HEK293 (cell line): ENCODE measurements around the gene UGT1A7.

Experiments
- PRDM1 ChIP-seq: fragments of 450-650 bp; formaldehyde crosslinking; IDR thresholded peaks from 2 replicates; pipeline ENCODE4; 2016; ENCODE audit warnings: missing biosample characterization, missing genetic modification characterization
- ZBTB48 ChIP-seq: fragments of 450-650 bp; formaldehyde crosslinking; IDR thresholded peaks from 2 replicates; pipeline ENCODE4 v1.5.1; 2016; ENCODE audit warnings: missing biosample characterization, missing genetic modification characterization
- ZNF121 ChIP-seq: fragments of 450-650 bp; formaldehyde crosslinking; IDR thresholded peaks from 2 replicates; pipeline ENCODE4 v1.5.1; 2016; ENCODE audit warnings: missing biosample characterization, missing genetic modification characterization
- ZNF341 ChIP-seq: fragments of 450-650 bp; formaldehyde crosslinking; IDR thresholded peaks from 2 replicates; pipeline ENCODE4; 2016; ENCODE audit warnings: low read depth, missing biosample characterization, missing genetic modification characterization
- TF ChIP-seq, protein P1 (sequence below): fragments of 450-650 bp; formaldehyde crosslinking; IDR thresholded peaks from 2 replicates; pipeline ENCODE4 v1.5.1; 2016; ENCODE audit warnings: missing biosample characterization, missing genetic modification characterization
- TF ChIP-seq, protein P2 (sequence below): fragments of 450-650 bp; formaldehyde crosslinking; IDR thresholded peaks from 2 replicates; pipeline ENCODE4 v1.5.1; 2016; ENCODE audit warnings: missing biosample characterization, missing genetic modification characterization

DNA sequence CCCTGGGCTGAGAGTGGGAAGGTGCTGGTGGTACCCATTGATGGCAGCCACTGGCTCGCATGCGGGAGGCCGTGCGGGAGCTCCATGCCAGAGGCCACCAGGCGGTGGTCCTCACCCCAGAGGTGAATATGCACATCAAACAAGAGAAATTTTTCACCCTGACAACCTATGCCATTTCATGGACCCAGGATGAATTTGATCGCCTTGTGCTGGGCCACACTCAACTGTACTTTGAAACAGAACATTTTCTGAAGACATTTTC is 65.5 kb downstream of the UGT1A7 start:
- TF ChIP-seq PRDM1 (no peak), ZNF341 (tag by site-specific recombination) (no peak), ZNF121 (tag by site-specific recombination) (no peak), ZBTB48 (no peak)
- TF ChIP-seq, protein P1, sequence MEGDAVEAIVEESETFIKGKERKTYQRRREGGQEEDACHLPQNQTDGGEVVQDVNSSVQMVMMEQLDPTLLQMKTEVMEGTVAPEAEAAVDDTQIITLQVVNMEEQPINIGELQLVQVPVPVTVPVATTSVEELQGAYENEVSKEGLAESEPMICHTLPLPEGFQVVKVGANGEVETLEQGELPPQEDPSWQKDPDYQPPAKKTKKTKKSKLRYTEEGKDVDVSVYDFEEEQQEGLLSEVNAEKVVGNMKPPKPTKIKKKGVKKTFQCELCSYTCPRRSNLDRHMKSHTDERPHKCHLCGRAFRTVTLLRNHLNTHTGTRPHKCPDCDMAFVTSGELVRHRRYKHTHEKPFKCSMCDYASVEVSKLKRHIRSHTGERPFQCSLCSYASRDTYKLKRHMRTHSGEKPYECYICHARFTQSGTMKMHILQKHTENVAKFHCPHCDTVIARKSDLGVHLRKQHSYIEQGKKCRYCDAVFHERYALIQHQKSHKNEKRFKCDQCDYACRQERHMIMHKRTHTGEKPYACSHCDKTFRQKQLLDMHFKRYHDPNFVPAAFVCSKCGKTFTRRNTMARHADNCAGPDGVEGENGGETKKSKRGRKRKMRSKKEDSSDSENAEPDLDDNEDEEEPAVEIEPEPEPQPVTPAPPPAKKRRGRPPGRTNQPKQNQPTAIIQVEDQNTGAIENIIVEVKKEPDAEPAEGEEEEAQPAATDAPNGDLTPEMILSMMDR (tag by site-specific recombination) = no peak
- TF ChIP-seq, protein P2, sequence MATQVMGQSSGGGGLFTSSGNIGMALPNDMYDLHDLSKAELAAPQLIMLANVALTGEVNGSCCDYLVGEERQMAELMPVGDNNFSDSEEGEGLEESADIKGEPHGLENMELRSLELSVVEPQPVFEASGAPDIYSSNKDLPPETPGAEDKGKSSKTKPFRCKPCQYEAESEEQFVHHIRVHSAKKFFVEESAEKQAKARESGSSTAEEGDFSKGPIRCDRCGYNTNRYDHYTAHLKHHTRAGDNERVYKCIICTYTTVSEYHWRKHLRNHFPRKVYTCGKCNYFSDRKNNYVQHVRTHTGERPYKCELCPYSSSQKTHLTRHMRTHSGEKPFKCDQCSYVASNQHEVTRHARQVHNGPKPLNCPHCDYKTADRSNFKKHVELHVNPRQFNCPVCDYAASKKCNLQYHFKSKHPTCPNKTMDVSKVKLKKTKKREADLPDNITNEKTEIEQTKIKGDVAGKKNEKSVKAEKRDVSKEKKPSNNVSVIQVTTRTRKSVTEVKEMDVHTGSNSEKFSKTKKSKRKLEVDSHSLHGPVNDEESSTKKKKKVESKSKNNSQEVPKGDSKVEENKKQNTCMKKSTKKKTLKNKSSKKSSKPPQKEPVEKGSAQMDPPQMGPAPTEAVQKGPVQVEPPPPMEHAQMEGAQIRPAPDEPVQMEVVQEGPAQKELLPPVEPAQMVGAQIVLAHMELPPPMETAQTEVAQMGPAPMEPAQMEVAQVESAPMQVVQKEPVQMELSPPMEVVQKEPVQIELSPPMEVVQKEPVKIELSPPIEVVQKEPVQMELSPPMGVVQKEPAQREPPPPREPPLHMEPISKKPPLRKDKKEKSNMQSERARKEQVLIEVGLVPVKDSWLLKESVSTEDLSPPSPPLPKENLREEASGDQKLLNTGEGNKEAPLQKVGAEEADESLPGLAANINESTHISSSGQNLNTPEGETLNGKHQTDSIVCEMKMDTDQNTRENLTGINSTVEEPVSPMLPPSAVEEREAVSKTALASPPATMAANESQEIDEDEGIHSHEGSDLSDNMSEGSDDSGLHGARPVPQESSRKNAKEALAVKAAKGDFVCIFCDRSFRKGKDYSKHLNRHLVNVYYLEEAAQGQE = no peak
